Measurements from ENCODE around the gene GPAT3. TPM values are rescaled to one million over a fixed set of nuclear protein-coding genes. Genes with fewer than 3 reads are reported as not detected.

The GPAT3 gene
- total and polyA plus RNA-seq, 2 of the 8 experiments (the other 6 are each of a cell fraction or from before 2014, with no cell fraction given), result 0.23 to 2.0 TPM

DNA sequence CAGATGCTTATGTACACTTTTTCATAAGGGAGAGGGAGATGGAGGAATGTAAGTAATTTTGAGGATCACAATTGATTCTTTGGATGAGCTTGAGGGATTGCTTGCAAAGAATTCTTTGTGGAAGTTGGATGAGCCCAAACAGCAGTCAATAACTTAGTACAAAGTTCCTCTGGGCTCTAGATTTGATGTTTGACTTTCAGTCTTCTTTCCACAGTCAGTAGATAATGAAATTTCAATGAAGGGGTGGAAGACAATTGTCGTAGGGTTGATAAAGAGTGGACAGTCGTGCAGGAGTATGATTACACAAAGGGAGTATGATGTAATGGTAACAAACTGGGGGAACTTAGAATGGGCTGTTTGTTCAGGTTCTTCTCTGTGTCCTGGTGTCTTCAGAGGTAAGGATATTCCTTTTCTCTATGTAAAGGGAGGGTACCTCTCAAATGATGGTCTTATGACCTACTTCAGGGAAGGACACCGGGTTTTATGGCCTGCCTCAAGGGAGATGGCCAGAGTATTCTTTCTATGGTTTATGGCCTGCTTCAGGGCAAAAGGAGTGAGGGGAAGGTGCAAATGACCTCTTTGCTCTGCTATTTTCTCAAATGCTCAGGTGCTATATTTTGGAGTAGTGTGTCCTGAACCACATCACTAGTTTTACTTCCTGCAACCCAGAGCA is 49.3 kb upstream of the GPAT3 start:
- H3K4ac ChIP-seq (replicated peaks; ENCODE audit: insufficient read length, low read depth, low read length), result no peak overlapping the region
- H4K91ac ChIP-seq (replicated peaks; ENCODE audit: insufficient read length, low read length), result no peak overlapping the region
- ChIA-PET POLR2A (ENCODE audit: partially characterized antibody) (no interaction called here), CTCF (ENCODE audit: partially characterized antibody) (interaction anchor here (1.0 to 1.4 kb wide), 3 partner anchors 12 to 166 kb away, joined by 3 to 4 read pairs (median 3); no protein-coding TSS in a partner anchor)
- no peak overlapping the region for H2AK5ac ChIP-seq (ENCODE audit: low read depth, low read length)
- 0 out of 2 replicates have a peak overlapping the region, but pooled peaks have one; percentile 60 for H2BK12ac ChIP-seq (ENCODE audit: low read depth, low read length)
- no peak overlapping the region for H3K23ac ChIP-seq (ENCODE audit: insufficient read length)
- H3K4me2 ChIP-seq (ENCODE audit: insufficient read depth in 1 of 2, low read depth in 2 of 2, low read length in 2 of 2), result no peak overlapping the region
- no peak overlapping the region for H3K14ac ChIP-seq (ENCODE audit: insufficient read length)
- H2AFZ ChIP-seq (ENCODE audit: low read length), result no peak overlapping the region; the same call in 1 of the 2 replicates
- peaks cover 7% of the 10 kb centered on the region; the same call in 1 of the 2 replicates for H3K23me2 ChIP-seq (ENCODE audit: low read depth, low read length)
- no peak overlapping the region for H3K18ac ChIP-seq (ENCODE audit: extremely low read depth, low read length)
- no peak overlapping the region for H3K56ac ChIP-seq (replicated peaks; ENCODE audit: insufficient read length, low read depth, low read length)
- no peak overlapping the region for H2BK120ac ChIP-seq (replicated peaks; ENCODE audit: low read depth, low read length)
- H3K27ac ChIP-seq (ENCODE audit: low read depth, low read length), result no peak overlapping the region
- H3K27me3 ChIP-seq (replicated peaks in 1 of 4; ENCODE audit: control insufficient read depth in 3 of 4, extremely low read depth in 1 of 4, insufficient read depth in 3 of 4, low read length in 3 of 4), result peaks cover 0 to 9% (median 1%) of the 10 kb centered on the region in 4 experiments; a peak in 2 of 7 replicates
- DNase-seq (ENCODE audit: low read depth in 1 of 2, low spot score in 2 of 2) (no peak), FAIRE-seq (no peak)
- no peaks in the 10 kb centered on the region for H3K79me1 ChIP-seq (ENCODE audit: low read depth, low read length)
- H2BK20ac ChIP-seq (ENCODE audit: low read length), result no peak overlapping the region
- H3K79me2 ChIP-seq (ENCODE audit: control insufficient read depth in 1 of 2, insufficient read depth in 2 of 2, low read length in 2 of 2), result no peaks in the 10 kb centered on the region
- H3K36me3 ChIP-seq (ENCODE audit: control insufficient read depth in 2 of 4, insufficient read depth in 4 of 4, low read length in 3 of 4), result no peaks in the 10 kb centered on the region; a peak in 1 of 8 replicates
- no peak overlapping the region for H3K9ac ChIP-seq (replicated peaks in 1 of 4; ENCODE audit: extremely low read depth in 1 of 4, low read depth in 3 of 4, low read length in 3 of 4)
- 0 out of 2 replicates have a peak overlapping the region, but pooled peaks have one; percentile 16 for H2BK15ac ChIP-seq (ENCODE audit: low read length)
- no peak overlapping the region for H2BK5ac ChIP-seq (ENCODE audit: low read depth, low read length)
- H3K9me3 ChIP-seq (ENCODE audit: insufficient read depth in 2 of 2, low read depth in 1 of 2, low read length in 1 of 2), result no peaks in the 10 kb centered on the region
- H4K20me1 ChIP-seq (replicated peaks in 1 of 2; ENCODE audit: control insufficient read depth in 1 of 2, insufficient read depth in 2 of 2, low read length in 2 of 2), result no peaks in the 10 kb centered on the region
- 86% methylated on average over 3 of the region's 3 CpGs; no CpG with 5 or more reads in 1 of the 2 experiments for WGBS, 2 experiments (ENCODE audit: extremely low coverage in 1 of 2, insufficient coverage in 1 of 2, insufficient read length in 1 of 2, insufficient replicate concordance in 2 of 2, low coverage in 1 of 2, low lambda C conversion rate in 2 of 2, missing lambda C conversion rate in 1 of 2)
- no peak overlapping the region for H3K4me3 ChIP-seq (ENCODE audit: extremely low read depth in 1 of 4, insufficient read depth in 2 of 4, low read depth in 3 of 4, low read length in 4 of 4)
- H4K8ac ChIP-seq (ENCODE audit: extremely low read depth, insufficient read depth, low read length), result no peak overlapping the region
- H4K5ac ChIP-seq (ENCODE audit: insufficient read length, low read depth, low read length), result no peak overlapping the region
- peaks cover 0 to 2% (median 0%) of the 10 kb centered on the region in 4 experiments; a peak in 3 of 7 replicates for H3K4me1 ChIP-seq (replicated peaks in 1 of 4; ENCODE audit: control insufficient read depth in 3 of 4, insufficient read depth in 4 of 4, low read length in 3 of 4)
- no peak for TF ChIP-seq MAFK (IDR thresholded peaks at IDR 0.05; ENCODE audit: low read depth, low read length)
- no peak for TF ChIP-seq KDM4A (IDR thresholded peaks at IDR 0.05; ENCODE audit: low read depth, low read length, severe bottlenecking)
- no peak for TF ChIP-seq CEBPB (IDR thresholded peaks at IDR 0.05; ENCODE audit: low read depth, low read length)

All from H1 (cell line).